Placental epithelial cell (primary cell): ENCODE results near the gene ZBTB40. TPM values are rescaled to one million over a fixed set of nuclear protein-coding genes. Genes with fewer than 3 reads are reported as not detected.

Experiments
- total RNA-seq: library from RNA; depleted of rRNA; stranded (reverse); fragments of >200 nt; gene quantifications from 2 replicates; pipeline ENCODE4 v1.2.3, GENCODE V29; 2012

ZBTB40 gene, protein sequence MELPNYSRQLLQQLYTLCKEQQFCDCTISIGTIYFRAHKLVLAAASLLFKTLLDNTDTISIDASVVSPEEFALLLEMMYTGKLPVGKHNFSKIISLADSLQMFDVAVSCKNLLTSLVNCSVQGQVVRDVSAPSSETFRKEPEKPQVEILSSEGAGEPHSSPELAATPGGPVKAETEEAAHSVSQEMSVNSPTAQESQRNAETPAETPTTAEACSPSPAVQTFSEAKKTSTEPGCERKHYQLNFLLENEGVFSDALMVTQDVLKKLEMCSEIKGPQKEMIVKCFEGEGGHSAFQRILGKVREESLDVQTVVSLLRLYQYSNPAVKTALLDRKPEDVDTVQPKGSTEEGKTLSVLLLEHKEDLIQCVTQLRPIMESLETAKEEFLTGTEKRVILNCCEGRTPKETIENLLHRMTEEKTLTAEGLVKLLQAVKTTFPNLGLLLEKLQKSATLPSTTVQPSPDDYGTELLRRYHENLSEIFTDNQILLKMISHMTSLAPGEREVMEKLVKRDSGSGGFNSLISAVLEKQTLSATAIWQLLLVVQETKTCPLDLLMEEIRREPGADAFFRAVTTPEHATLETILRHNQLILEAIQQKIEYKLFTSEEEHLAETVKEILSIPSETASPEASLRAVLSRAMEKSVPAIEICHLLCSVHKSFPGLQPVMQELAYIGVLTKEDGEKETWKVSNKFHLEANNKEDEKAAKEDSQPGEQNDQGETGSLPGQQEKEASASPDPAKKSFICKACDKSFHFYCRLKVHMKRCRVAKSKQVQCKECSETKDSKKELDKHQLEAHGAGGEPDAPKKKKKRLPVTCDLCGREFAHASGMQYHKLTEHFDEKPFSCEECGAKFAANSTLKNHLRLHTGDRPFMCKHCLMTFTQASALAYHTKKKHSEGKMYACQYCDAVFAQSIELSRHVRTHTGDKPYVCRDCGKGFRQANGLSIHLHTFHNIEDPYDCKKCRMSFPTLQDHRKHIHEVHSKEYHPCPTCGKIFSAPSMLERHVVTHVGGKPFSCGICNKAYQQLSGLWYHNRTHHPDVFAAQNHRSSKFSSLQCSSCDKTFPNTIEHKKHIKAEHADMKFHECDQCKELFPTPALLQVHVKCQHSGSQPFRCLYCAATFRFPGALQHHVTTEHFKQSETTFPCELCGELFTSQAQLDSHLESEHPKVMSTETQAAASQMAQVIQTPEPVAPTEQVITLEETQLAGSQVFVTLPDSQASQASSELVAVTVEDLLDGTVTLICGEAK
- total RNA-seq = 11.4 and 13.6 TPM in 2 replicates

GRCh38 chr1:22451702-22452480, at the start of gene ZBTB40:
Gene ZBTB40, plus strand, starts transcription at chr1:22451851. Its CDS starts 38,098 bp downstream, at chr1:22489949.

GRCh38 chr1:22562584-22563583, 111.2 kb downstream of the ZBTB40 start, which contains the start of gene EPHA8:
Gene EPHA8, plus strand, starts transcription at chr1:22563489. Its CDS starts 147 bp downstream, at chr1:22563636.

Other genes with a start within 250 kb of the ZBTB40 start
- not detected in 2 replicates for gene EPHA8, start 111.6 kb downstream of the ZBTB40 start, total RNA-seq
- gene C1QA, start 184.8 kb downstream of the ZBTB40 start, total RNA-seq = not detected in 2 replicates
- not detected in 2 replicates for gene C1QC, start 191.8 kb downstream of the ZBTB40 start, total RNA-seq
- gene C1QB, start 201.4 kb downstream of the ZBTB40 start, total RNA-seq = not detected in 2 replicates